Calu3 (cell line): ENCODE results near the gene DDX10. TPM values are rescaled to one million over a fixed set of nuclear protein-coding genes. Genes with fewer than 3 reads are reported as not detected.
"Not testable (repeated sequence)": the region's sequence is repeated elsewhere in the genome, so short reads cannot be mapped to it uniquely, and the experiment has no call there.

Source experiments
- BruUV-seq: library from RNA; stranded (reverse); fragments of 400-500 nt; replicated peaks from 2 replicates; lab custom pipeline; 2021; lab: Mats Ljungman, UMichigan
- CTCF ChIA-PET: fragments of 300-600 bp; sonication (Branson Sonifier 250); formaldehyde crosslinking; loops from one replicate; lab custom pipeline; 2022; ENCODE audit warnings: antibody characterized with exemption; lab: Charles Lee
- DNase-seq: peaks from one replicate; pipeline ENCODE4 v3.0.0; 2022
- H3K27ac Mint-ChIP-seq: one replicate; pipeline ENCODE4 v1.8.0; 2022; ENCODE audit warnings: mixed read lengths; ENCODE audit not compliant: unreplicated experiment
- H3K27me3 Mint-ChIP-seq: one replicate; pipeline ENCODE4 v1.8.0; 2022; ENCODE audit warnings: mixed read lengths; ENCODE audit not compliant: unreplicated experiment
- H3K36me3 Mint-ChIP-seq: one replicate; pipeline ENCODE4 v1.8.0; 2022; ENCODE audit warnings: mild to moderate bottlenecking, moderate library complexity, mixed read lengths; ENCODE audit not compliant: insufficient read depth, unreplicated experiment
- H3K4me1 Mint-ChIP-seq: one replicate; pipeline ENCODE4 v1.8.0; 2022; ENCODE audit warnings: mild to moderate bottlenecking, low read depth, mixed read lengths; ENCODE audit not compliant: unreplicated experiment
- H3K4me3 Mint-ChIP-seq: one replicate; pipeline ENCODE4 v1.8.0; 2022; ENCODE audit warnings: mild to moderate bottlenecking, low read depth, moderate library complexity, mixed read lengths; ENCODE audit not compliant: unreplicated experiment
- H3K9me3 Mint-ChIP-seq: one replicate; pipeline ENCODE4 v1.8.0; 2022; ENCODE audit warnings: low read depth, mixed read lengths; ENCODE audit not compliant: unreplicated experiment
- CTCF ChIP-seq: fragments of 200-600 bp; IDR thresholded peaks from one replicate; pipeline ENCODE4 v1.8.0; 2022; ENCODE audit warnings: antibody characterized with exemption; ENCODE audit not compliant: unreplicated experiment
- intact Hi-C: fragments of 100-400 bp; cut with micrococcal nuclease; formaldehyde crosslinking; loops from one replicate; pipeline ENCODE4 v1.10.0; 2022; ENCODE audit not compliant: unreplicated experiment
- total RNA-seq: library from RNA; stranded (reverse); gene quantifications from 2 replicates; pipeline ENCODE4 v1.2.3, GENCODE V29; 2022

The DDX10 gene
- total RNA-seq, 1 experiment from 2014 or later, result 31.2 TPM

DNA sequence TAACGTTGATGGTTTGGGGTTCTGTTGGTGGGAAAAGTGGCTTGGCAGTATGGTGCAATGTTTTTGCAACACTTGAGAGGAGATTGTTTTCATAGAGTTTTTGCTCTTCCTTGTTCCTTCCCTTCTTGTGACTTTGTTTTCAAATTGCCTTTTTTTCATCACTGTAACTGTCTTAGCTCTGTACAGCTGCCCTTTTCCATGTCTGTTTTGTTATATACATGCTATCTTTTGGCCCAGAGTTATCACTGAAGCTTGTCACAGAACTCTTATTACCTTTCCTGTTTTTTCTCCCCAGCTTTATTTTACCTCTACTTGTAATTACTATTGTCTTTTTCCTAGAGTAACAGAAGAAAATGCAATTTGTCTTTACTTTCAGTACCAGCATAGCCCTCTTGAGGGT, 154.1 kb downstream of the DDX10 start:
- intact Hi-C loops, result no loop called here
- Mint-ChIP-seq H3K27ac (no peak overlapping the region), H3K36me3 (no peaks in the 10 kb centered on the region), H3K4me1 (no peaks in the 10 kb centered on the region), H3K9me3 (no peaks in the 10 kb centered on the region), H3K27me3 (no peaks in the 10 kb centered on the region), H3K4me3 (no peak overlapping the region)
- CTCF ChIA-PET, result no interaction called here
- no TSS peak for BruUV-seq
- DNase-seq, result no peak
- TF ChIP-seq CTCF, result no peak

DNA sequence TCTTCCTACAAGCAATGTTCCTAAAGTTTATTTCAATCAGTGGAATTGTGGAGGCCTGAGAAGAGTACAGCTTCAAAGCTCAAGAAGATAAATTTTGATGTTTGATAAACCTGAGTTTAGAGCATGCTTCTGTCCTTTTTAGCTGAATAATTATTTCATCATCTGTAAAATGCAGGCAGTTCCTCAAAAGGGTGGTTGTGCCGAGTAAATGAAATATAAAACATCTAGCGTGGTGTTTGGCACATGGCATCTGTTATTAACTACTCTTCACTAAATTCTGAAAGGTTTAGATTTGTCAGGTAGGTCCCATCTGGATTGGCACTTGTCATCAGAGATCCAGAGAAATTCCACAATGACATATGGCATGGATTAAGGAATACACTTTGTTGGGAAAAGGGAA, 155.1 kb downstream of the DDX10 start:
- no peaks in the 10 kb centered on the region for H3K9me3 Mint-ChIP-seq
- H3K4me3 Mint-ChIP-seq, result no peak overlapping the region
- no TSS peak for BruUV-seq
- H3K36me3 Mint-ChIP-seq, result no peaks in the 10 kb centered on the region
- no peak overlapping the region for H3K27ac Mint-ChIP-seq
- H3K27me3 Mint-ChIP-seq, result no peaks in the 10 kb centered on the region
- intact Hi-C loops, result no loop called here
- no peak for TF ChIP-seq CTCF
- no peaks in the 10 kb centered on the region for H3K4me1 Mint-ChIP-seq
- DNase-seq, result no peak
- CTCF ChIA-PET, result no interaction called here

DNA sequence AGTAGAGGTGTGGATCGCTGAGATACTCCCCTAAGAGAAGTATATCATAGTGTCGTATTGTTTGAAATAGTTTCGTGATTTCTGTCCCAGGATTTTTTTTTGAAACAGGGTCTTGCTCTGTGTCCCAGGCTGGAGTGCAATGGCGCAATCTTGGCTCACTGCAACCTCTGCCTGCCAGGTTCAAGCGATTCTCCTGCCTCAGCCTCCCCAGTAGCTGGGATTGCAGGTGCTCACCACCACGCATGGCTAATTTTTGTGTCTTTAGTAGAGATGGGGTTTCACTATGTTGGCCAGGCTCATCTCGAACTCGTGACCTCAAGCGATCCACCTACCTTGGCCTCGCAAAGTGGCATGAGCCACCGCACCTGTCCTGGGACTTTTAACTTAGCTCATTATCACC, 159.1 kb downstream of the DDX10 start:
- CTCF ChIA-PET, H3K36me3 Mint-ChIP-seq, H3K27ac Mint-ChIP-seq, intact Hi-C loops, BruUV-seq, H3K4me1 Mint-ChIP-seq, H3K9me3 Mint-ChIP-seq, H3K4me3 Mint-ChIP-seq, H3K27me3 Mint-ChIP-seq, DNase-seq: not testable (repeated sequence)

DNA sequence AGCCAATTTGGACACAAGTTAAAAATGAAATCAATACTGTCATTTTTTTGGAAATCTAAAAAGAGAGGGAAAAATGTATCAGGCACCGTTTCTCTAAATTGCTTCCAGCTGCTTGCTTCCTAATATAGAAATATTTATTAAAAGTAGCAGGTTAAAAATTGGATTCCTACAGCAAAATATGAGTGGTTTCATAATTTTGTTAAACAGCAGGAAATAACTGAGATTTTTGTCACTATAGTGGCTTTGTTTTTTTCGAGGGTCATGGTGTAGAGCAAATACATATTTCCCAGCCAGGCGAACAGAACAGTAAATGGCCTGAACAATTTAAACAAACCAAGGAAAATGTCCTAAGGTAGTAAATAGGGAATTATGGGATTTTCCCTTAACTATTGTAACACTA, 159.7 kb downstream of the DDX10 start:
- intact Hi-C loops, result no loop called here
- Mint-ChIP-seq H3K27me3 (no peaks in the 10 kb centered on the region), H3K27ac (no peak overlapping the region), H3K4me1 (no peaks in the 10 kb centered on the region), H3K36me3 (no peaks in the 10 kb centered on the region), H3K9me3 (no peaks in the 10 kb centered on the region), H3K4me3 (no peak overlapping the region)
- no peak for DNase-seq
- no peak for TF ChIP-seq CTCF
- CTCF ChIA-PET, result no interaction called here
- no TSS peak for BruUV-seq

DNA sequence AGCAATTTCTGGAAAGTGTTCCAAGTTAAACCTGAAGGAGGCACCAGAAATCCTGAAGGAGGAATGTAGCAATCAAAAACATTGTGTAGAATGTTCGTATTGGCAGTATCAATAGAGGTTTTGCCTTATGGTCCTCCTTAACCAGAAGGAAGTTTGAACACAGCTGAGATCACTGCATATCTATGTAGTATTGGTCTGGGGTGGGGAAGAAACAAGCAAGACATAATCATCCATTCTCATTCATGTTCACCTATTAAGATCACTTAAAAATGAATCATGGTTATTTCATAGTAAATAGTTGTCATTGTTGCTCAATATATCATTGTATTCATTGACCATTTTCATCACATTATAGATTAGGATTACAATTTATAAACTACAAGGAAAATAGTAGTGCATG, 160.5 kb downstream of the DDX10 start:
- intact Hi-C loops, result no loop called here
- Mint-ChIP-seq H3K36me3 (no peaks in the 10 kb centered on the region), H3K4me3 (no peak overlapping the region), H3K4me1 (no peaks in the 10 kb centered on the region), H3K27me3 (no peaks in the 10 kb centered on the region), H3K27ac (no peak overlapping the region), H3K9me3 (no peaks in the 10 kb centered on the region)
- no peak for DNase-seq
- CTCF ChIA-PET, result no interaction called here
- TF ChIP-seq CTCF, result no peak
- BruUV-seq, result no TSS peak
